Sigmoid colon (tissue), 7 donors: ENCODE data around the gene USH2A. TPM values are rescaled to one million over a fixed set of nuclear protein-coding genes. Genes with fewer than 3 reads are reported as not detected.
A peak's percentile ranks its signal among the peaks of the same experiment; 100 is the strongest.

Experiments
- DNase-seq: peaks from one replicate; pipeline ENCODE4 v3.0.0-alpha.2; 2019
- H3K27ac ChIP-seq, 4 donors: fragments of 200-600 bp; sonication (generic); one replicate each; pipeline ENCODE4 v1.5.1; 2016 to 2019; ENCODE audit warnings: mild to moderate bottlenecking in 1 of 4
- H3K27me3 ChIP-seq, 3 donors: fragments of 200-600 bp; sonication (generic); one replicate each; pipeline ENCODE4 v1.5.1; 2019; ENCODE audit warnings: mild to moderate bottlenecking in 1 of 3
- H3K36me3 ChIP-seq, 4 donors: fragments of 200-600 bp; sonication (generic); one replicate each; pipeline ENCODE4 v1.5.1; 2016 to 2019
- H3K4me1 ChIP-seq, 4 donors: fragments of 200-600 bp; sonication (generic); one replicate each; pipeline ENCODE4 v1.5.1; 2017 to 2019
- H3K4me3 ChIP-seq, 4 donors: fragments of 200-600 bp; sonication (generic); one replicate each; pipeline ENCODE4 v1.5.1; 2017 to 2019; ENCODE audit warnings: mild to moderate bottlenecking in 2 of 4, moderate library complexity in 1 of 4
- H3K9me3 ChIP-seq, 4 donors: fragments of 200-600 bp in 3 of 4; sonication (generic) in 3 of 4; one replicate each; pipeline versions ENCODE4 v1.5.1 to v1.6.1; 2013 to 2019
- EP300 ChIP-seq, 4 donors: sonication (generic); formaldehyde crosslinking; IDR thresholded peaks; one replicate each; pipeline ENCODE4 v1.6.1; 2017; ENCODE audit warnings: antibody characterized with exemption in 4 of 4
- POLR2A ChIP-seq, 2 donors: fragments of 450-650 bp; IDR thresholded peaks; one replicate each; pipeline ENCODE4 v1.6.1; 2016; ENCODE audit warnings: antibody characterized with exemption in 2 of 2, mild to moderate bottlenecking in 2 of 2, moderate library complexity in 2 of 2
- POLR2AphosphoS5 ChIP-seq, 4 donors: sonication (generic); formaldehyde crosslinking; IDR thresholded peaks; one replicate each; pipeline ENCODE4 v1.6.1; 2017; ENCODE audit warnings: antibody characterized with exemption in 4 of 4
- WGBS, 2 donors: extraction: QIAGEN DNeasy Blood & Tissue Kit; methylation state at CpG; one replicate each; pipeline ENCODE4 v1.1.7; 2013; 5-methylcytosine and 5-hydroxymethylcytosine counted together
- intact Hi-C: fragments of 100-400 bp; cut with DNase I; formaldehyde crosslinking; loops from one replicate; pipeline ENCODE4 v1.15.1; 2023
- polyA plus RNA-seq, 3 donors: library from polyadenylated mRNA; stranded (reverse); fragments of 200-250 nt; gene quantifications; one replicate each; pipeline ENCODE4 v1.2.3, GENCODE V29; 2013
- total RNA-seq, 4 donors: library from RNA; depleted of rRNA; stranded (reverse); fragments of >200 nt; gene quantifications; one replicate each; pipeline ENCODE4 v1.1.0, GENCODE V29; 2016
- TF ChIP-seq, protein P1 (sequence below), 4 experiments: fragments of 450-650 bp in 3 of 4; fragments of 200-600 bp in 1 of 4; IDR thresholded peaks; one replicate each; pipeline ENCODE4 v1.5.1; 2016 to 2019; ENCODE audit warnings: antibody characterized with exemption in 4 of 4, mild to moderate bottlenecking in 3 of 4, moderate library complexity in 2 of 4
- donor health status: healthy with polysubstance abuse.
- donor health status: Bipolar disorder and iron deficiency.
- donor health status: healthy.

Gene USH2A
- total and polyA plus RNA-seq, 7 donors: under 0.01 TPM; not detected in 6

DNA sequence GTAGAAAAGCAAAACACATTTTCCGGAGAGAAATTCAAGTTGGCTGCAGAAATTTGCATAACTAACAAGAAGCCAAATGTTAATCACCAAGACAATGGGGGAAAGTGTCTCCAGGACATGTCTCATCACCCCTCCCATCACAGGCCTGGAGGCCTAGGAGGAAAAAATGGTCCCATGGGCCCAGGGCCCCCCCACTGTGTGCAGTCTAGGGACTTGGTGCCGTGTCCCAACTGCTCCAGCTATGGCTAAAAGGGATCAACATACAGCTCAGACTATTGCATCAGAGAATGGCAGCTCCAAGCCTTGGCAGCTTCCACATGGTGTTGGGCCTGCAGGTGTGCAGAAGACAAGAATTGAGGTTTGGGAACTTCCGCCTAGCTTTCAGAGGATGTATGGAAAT lies 138.2 kb downstream of the USH2A start:
- intact Hi-C loops: no loop called here
- Histone ChIP-seq H3K9me3 (no peaks in the 10 kb centered on the region), H3K27ac (no peak overlapping the region), H3K4me3 (no peak overlapping the region), H3K4me1 (no peaks in the 10 kb centered on the region), H3K36me3 (no peaks in the 10 kb centered on the region), H3K27me3 (no peaks in the 10 kb centered on the region)
- 62 to 94% methylated on average over 3 of the region's 3 CpGs for WGBS, 2 donors
- DNase-seq: peak; percentile 48
- TF ChIP-seq POLR2A (IDR thresholded peaks at IDR 0.05) (no peak), EP300 (IDR thresholded peaks at IDR 0.05) (no peak), POLR2AphosphoS5 (IDR thresholded peaks at IDR 0.05) (no peak)
- TF ChIP-seq, protein P1, sequence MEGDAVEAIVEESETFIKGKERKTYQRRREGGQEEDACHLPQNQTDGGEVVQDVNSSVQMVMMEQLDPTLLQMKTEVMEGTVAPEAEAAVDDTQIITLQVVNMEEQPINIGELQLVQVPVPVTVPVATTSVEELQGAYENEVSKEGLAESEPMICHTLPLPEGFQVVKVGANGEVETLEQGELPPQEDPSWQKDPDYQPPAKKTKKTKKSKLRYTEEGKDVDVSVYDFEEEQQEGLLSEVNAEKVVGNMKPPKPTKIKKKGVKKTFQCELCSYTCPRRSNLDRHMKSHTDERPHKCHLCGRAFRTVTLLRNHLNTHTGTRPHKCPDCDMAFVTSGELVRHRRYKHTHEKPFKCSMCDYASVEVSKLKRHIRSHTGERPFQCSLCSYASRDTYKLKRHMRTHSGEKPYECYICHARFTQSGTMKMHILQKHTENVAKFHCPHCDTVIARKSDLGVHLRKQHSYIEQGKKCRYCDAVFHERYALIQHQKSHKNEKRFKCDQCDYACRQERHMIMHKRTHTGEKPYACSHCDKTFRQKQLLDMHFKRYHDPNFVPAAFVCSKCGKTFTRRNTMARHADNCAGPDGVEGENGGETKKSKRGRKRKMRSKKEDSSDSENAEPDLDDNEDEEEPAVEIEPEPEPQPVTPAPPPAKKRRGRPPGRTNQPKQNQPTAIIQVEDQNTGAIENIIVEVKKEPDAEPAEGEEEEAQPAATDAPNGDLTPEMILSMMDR (IDR thresholded peaks at IDR 0.05): no peak

DNA sequence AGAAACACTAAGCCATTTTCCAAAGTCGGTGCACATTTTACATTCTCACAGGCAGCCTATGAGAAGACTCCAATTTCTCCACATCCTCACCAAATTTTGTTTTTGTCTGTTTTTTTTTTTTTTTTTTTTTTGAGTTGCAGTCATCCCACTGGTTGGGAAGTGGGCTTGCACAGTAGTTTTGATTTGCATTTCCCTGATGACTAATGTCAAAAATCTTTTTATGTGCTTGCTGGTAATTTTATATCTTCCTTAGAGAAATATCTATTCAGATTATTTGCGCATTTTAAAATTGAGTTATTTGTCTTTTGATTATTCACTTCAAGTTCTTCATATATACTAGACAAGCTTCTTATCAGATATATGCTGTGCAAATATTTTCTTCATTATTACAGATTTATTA lies 141.5 kb downstream of the USH2A start:
- no peaks in the 10 kb centered on the region for H3K36me3 ChIP-seq
- WGBS, 2 donors: 90 to 91% methylated on average over 2 of the region's 2 CpGs
- intact Hi-C loops: no loop called here
- no peak overlapping the region for H3K4me3 ChIP-seq
- H3K9me3 ChIP-seq: no peaks in the 10 kb centered on the region
- no peak for DNase-seq
- H3K4me1 ChIP-seq: no peaks in the 10 kb centered on the region
- no peaks in the 10 kb centered on the region for H3K27me3 ChIP-seq
- TF ChIP-seq, protein P1 (IDR thresholded peaks at IDR 0.05): no peak
- TF ChIP-seq EP300 (IDR thresholded peaks at IDR 0.05) (no peak), POLR2AphosphoS5 (IDR thresholded peaks at IDR 0.05) (no peak), POLR2A (IDR thresholded peaks at IDR 0.05) (no peak)
- H3K27ac ChIP-seq: no peak overlapping the region

GRCh38 chr1:216270086-216270773 lies 153.0 kb downstream of the USH2A start:
- Histone ChIP-seq H3K27me3 (no peaks in the 10 kb centered on the region), H3K4me3 (no peak overlapping the region), H3K27ac (no peak overlapping the region), H3K9me3 (no peaks in the 10 kb centered on the region), H3K36me3 (no peaks in the 10 kb centered on the region), H3K4me1 (no peaks in the 10 kb centered on the region)
- intact Hi-C loops: no loop called here
- DNase-seq: no peak
- WGBS, 2 donors: 61 to 72% methylated on average over 2 of the region's 2 CpGs
- TF ChIP-seq POLR2A (IDR thresholded peaks at IDR 0.05) (no peak), EP300 (IDR thresholded peaks at IDR 0.05) (no peak)
- TF ChIP-seq, protein P1 (IDR thresholded peaks at IDR 0.05): no peak

DNA sequence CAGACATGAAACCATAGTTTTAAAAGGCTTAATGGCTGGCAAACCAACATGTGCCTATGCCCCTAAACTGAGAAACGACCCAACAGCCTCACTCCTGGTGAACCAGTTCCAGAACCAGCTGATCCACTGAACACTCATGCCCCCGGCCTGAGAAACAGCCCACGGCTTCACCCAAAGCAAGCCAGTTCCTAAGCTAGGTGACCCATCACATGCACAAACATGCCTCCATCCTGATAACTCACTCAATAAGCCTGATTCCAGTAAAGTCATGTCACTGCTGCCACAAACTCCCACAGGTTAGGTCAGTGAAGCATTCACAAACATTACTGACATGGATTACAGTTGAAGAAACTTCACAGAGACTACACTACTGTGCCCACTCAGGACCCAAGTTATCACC lies 161.6 kb downstream of the USH2A start:
- 61 to 72% methylated on average over 3 of the region's 3 CpGs for WGBS, 2 donors
- H3K36me3 ChIP-seq: no peaks in the 10 kb centered on the region

More for the DNA sequence above, 161.6 kb downstream of the USH2A start:
- Histone ChIP-seq H3K27me3 (no peaks in the 10 kb centered on the region), H3K4me1 (no peaks in the 10 kb centered on the region), H3K9me3 (peaks cover 0 to 2% (median 0%) of the 10 kb centered on the region in 4 donors), H3K27ac (no peak overlapping the region), H3K4me3 (no peak overlapping the region)
- intact Hi-C loops: no loop called here
- TF ChIP-seq EP300 (IDR thresholded peaks at IDR 0.05) (no peak), POLR2A (IDR thresholded peaks at IDR 0.05) (no peak), POLR2AphosphoS5 (IDR thresholded peaks at IDR 0.05) (no peak)
- TF ChIP-seq, protein P1 (IDR thresholded peaks at IDR 0.05): no peak
- no peak for DNase-seq
